HepG2 (cell line): Measurements from ENCODE around the gene PRDX2. TPM values are rescaled to one million over a fixed set of nuclear protein-coding genes. Genes with fewer than 3 reads are reported as not detected.

ENCODE experiments used
- FOXA3 ChIP-seq: IDR thresholded peaks from 2 replicates; pipeline ENCODE4 v1.6.1; 2016; ENCODE audit warnings: missing genetic modification reagents, missing compliant biosample characterization
- HOXA3 ChIP-seq: sonication (generic); formaldehyde crosslinking; IDR thresholded peaks from 2 replicates; pipeline ENCODE4 v1.5.0; 2020; ENCODE audit warnings: missing genetic modification reagents
- JUNB ChIP-seq: sonication (generic); formaldehyde crosslinking; IDR thresholded peaks from 2 replicates; pipeline ENCODE4 v1.8.0; 2022; ENCODE audit warnings: missing genetic modification reagents, mild to moderate bottlenecking, borderline replicate concordance
- LRRFIP1 ChIP-seq: sonication (generic); formaldehyde crosslinking; conservative IDR thresholded peaks from 2 replicates; pipeline ENCODE4 v1.4.0; 2020; ENCODE audit warnings: missing genetic modification reagents
- MAFK ChIP-seq, 2 experiments: IDR thresholded peaks in 1 of 2; conservative IDR thresholded peaks in 1 of 2; 2 replicates each; pipeline ENCODE4 v1.6.1; 2011; ENCODE audit warnings: improper control_type of control experiment in 2 of 2, low read length in 2 of 2
- NFIC ChIP-seq: IDR thresholded peaks from 2 replicates; pipeline ENCODE4 v1.6.1; 2012; ENCODE audit warnings: mild to moderate bottlenecking, low read length, inconsistent platforms
- NFYB ChIP-seq: sonication (generic); formaldehyde crosslinking; IDR thresholded peaks from 2 replicates; pipeline ENCODE4 v1.4.0; 2020; ENCODE audit warnings: missing genetic modification reagents
- POLR2A ChIP-seq, 2 experiments: IDR thresholded peaks; 2 replicates each; pipeline ENCODE4 v1.6.1; 2011; ENCODE audit warnings: low read depth in 2 of 2, low read length in 2 of 2, mild to moderate bottlenecking in 1 of 2, moderate library complexity in 1 of 2; ENCODE audit not compliant: insufficient read depth in 1 of 2
- SMAD1 ChIP-seq: sonication (generic); formaldehyde crosslinking; IDR thresholded peaks from 2 replicates; pipeline ENCODE4 v1.4.0; 2020; ENCODE audit warnings: missing genetic modification reagents, low read depth, mild to moderate bottlenecking, borderline replicate concordance
- SMARCE1 ChIP-seq: fragments of 450-650 bp; IDR thresholded peaks from 2 replicates; pipeline ENCODE4 v1.6.1; 2017; ENCODE audit warnings: borderline replicate concordance
- YY1 ChIP-seq: IDR thresholded peaks from 2 replicates; pipeline ENCODE4 v1.6.1; 2011; ENCODE audit warnings: low read length, low read depth, moderate library complexity, mild to moderate bottlenecking; ENCODE audit not compliant: insufficient read depth, insufficient replicate concordance
- ZBTB20 ChIP-seq: sonication (generic); formaldehyde crosslinking; IDR thresholded peaks from 2 replicates; pipeline ENCODE4 v1.8.1; 2023; ENCODE audit warnings: missing genetic modification reagents, low read depth, mild to moderate bottlenecking, borderline replicate concordance
- ZBTB33 ChIP-seq: sonication (generic); formaldehyde crosslinking; IDR thresholded peaks from 2 replicates; pipeline ENCODE4 v1.4.0; 2020; ENCODE audit warnings: missing genetic modification reagents
- ZBTB38 ChIP-seq: sonication (generic); formaldehyde crosslinking; IDR thresholded peaks from 2 replicates; pipeline ENCODE4 v1.5.1; 2020; ENCODE audit warnings: mild to moderate bottlenecking, missing genetic modification reagents
- ZNF234 ChIP-seq: sonication (generic); formaldehyde crosslinking; conservative IDR thresholded peaks from 2 replicates; pipeline ENCODE4 v1.5.1; 2020; ENCODE audit warnings: mild to moderate bottlenecking, missing genetic modification reagents
- ZNF326 ChIP-seq: sonication (generic); formaldehyde crosslinking; IDR thresholded peaks from 2 replicates; pipeline ENCODE4 v1.4.0; 2020; ENCODE audit warnings: missing genetic modification reagents, borderline replicate concordance
- ZNF513 ChIP-seq: sonication (generic); formaldehyde crosslinking; conservative IDR thresholded peaks from 2 replicates; pipeline ENCODE4 v1.5.0; 2020; ENCODE audit warnings: missing genetic modification reagents
- ZNF672 ChIP-seq: sonication (generic); formaldehyde crosslinking; IDR thresholded peaks from 2 replicates; pipeline ENCODE4 v1.8.1; 2022; ENCODE audit warnings: missing genetic modification reagents
- ZNF790 ChIP-seq: sonication (generic); formaldehyde crosslinking; IDR thresholded peaks from 2 replicates; pipeline ENCODE4 v1.8.0; 2022; ENCODE audit warnings: missing genetic modification reagents, mild to moderate bottlenecking, borderline replicate concordance
- polyA plus RNA-seq, 8 experiments: library from polyadenylated mRNA; depleted of rRNA in 3 of 8; stranded (reverse) in 7 of 8; unstranded in 1 of 8; fragments of >200 nt; fragmentation: Illumina TruSeq in 4 of 8; extraction: Trizol in 4 of 8; gene quantifications; 2 replicates each; pipeline versions ENCODE4 v1.2.1 to v1.2.3, GENCODE V29; 2011 to 2016; ENCODE audit warnings: low read depth in 4 of 8, missing spikeins in 1 of 8, mixed read lengths in 1 of 8; ENCODE audit not compliant: insufficient read depth in 1 of 8
- total RNA-seq, 5 experiments: library from RNA; depleted of rRNA; stranded (reverse); fragments of >200 nt; fragmentation: Illumina TruSeq; extraction: Trizol; gene quantifications; 2 replicates each; pipeline ENCODE4 v1.2.3, GENCODE V29; 2016; ENCODE audit warnings: low read depth in 1 of 5
- TF ChIP-seq, protein P1 (sequence below): sonication (generic); formaldehyde crosslinking; IDR thresholded peaks from 2 replicates; pipeline ENCODE4 v1.9.0; 2021; ENCODE audit warnings: missing genetic modification reagents, borderline replicate concordance

The PRDX2 gene
- total and polyA plus RNA-seq, 2 of the 13 experiments (the other 11 are each of a cell fraction or from before 2014, with no cell fraction given), result 218 to 381 TPM

DNA sequence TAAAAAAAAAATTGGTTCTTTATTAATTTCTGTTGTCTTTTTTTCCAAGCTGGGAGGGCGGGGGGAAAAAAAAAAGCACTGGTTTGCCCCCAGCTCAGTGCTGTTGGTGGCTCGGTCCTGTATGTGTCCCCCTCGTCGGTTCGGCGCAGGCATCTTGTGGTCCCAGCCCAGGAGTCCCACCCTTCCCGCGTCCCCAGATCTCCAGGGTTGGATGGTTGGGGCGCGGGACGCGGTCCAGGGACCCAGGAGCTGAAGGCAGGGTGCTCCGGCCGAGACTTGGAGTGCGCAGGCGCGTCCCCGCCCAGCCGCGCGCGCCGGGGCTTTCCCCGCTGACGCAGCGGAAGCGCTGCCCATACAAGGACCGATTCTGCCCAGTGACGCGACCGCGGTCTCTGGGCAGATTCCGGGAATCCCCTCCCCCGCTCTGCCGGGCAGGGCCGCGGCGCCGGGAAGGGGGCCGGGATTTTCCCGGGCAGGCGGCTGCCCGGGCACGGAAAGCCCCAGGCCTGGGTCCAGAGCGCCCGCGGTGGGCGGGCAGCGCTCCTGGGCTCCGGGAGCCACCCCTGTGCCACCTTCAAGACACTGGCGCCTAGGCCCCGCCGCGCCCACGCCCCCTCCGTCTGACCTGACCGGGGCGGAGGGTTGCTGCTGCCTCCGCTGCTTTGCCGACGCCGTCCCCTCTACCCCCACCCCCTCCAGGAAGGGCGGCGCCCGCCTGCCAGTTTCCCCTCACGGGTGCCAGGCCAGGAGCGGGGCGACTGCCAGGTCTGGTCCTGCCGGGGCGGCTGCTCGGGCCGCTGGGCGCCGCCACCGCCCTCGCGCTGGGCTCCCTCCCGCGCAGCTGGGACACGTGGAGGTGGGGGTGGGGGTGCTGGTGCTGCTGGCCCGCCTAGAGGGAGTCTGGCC is 8.1 kb downstream of the PRDX2 start (continued):
- TF ChIP-seq, protein P1, sequence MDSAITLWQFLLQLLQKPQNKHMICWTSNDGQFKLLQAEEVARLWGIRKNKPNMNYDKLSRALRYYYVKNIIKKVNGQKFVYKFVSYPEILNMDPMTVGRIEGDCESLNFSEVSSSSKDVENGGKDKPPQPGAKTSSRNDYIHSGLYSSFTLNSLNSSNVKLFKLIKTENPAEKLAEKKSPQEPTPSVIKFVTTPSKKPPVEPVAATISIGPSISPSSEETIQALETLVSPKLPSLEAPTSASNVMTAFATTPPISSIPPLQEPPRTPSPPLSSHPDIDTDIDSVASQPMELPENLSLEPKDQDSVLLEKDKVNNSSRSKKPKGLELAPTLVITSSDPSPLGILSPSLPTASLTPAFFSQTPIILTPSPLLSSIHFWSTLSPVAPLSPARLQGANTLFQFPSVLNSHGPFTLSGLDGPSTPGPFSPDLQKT (CRISPR knock-in tag), result peak; percentile 100; the same call in 1 of the 2 replicates
- TF ChIP-seq POLR2A (IDR thresholded peaks at IDR 0.05; ENCODE audit: insufficient read depth in 1 of 2, low read depth in 2 of 2, low read length in 2 of 2) (peak; percentile 47 to 65; a peak in 3 of 4 replicates), FOXA3 (CRISPR knock-in tag) (peak; percentile 23; the same call in 1 of the 2 replicates), ZNF513 (CRISPR knock-in tag) (no peak), ZNF326 (CRISPR knock-in tag) (0 out of 2 replicates have a peak, but pooled peaks have one; percentile 65), ZNF672 (CRISPR knock-in tag) (no peak), ZBTB20 (CRISPR knock-in tag) (no peak), ZBTB33 (0 out of 2 replicates have a peak, but pooled peaks have one; percentile 6), JUNB (no peak), MAFK (conservative IDR thresholded peaks at IDR 0.05 in 1 of 2, IDR thresholded peaks at IDR 0.05 in 1 of 2; ENCODE audit: low read length in 2 of 2) (no peak; a peak in 1 of 4 replicates), ZNF234 (CRISPR knock-in tag) (no peak), ZBTB38 (CRISPR knock-in tag) (0 out of 2 replicates have a peak, but pooled peaks have one; percentile 22), NFYB (peak; percentile 25; the same call in 1 of the 2 replicates), YY1 (peak; percentile 12), LRRFIP1 (CRISPR knock-in tag) (no peak), SMARCE1 (no peak), SMAD1 (CRISPR knock-in tag) (no peak), ZNF790 (peak; percentile 91), HOXA3 (CRISPR knock-in tag) (peak; percentile 73), NFIC (no peak)
